ENCODE results near the gene SLC5A10. TPM values are rescaled to one million over a fixed set of nuclear protein-coding genes. Genes with fewer than 3 reads are reported as not detected.

Gene SLC5A10
- total RNA-seq, 1 donor from 2014 or later, result 0.14 TPM

DNA sequence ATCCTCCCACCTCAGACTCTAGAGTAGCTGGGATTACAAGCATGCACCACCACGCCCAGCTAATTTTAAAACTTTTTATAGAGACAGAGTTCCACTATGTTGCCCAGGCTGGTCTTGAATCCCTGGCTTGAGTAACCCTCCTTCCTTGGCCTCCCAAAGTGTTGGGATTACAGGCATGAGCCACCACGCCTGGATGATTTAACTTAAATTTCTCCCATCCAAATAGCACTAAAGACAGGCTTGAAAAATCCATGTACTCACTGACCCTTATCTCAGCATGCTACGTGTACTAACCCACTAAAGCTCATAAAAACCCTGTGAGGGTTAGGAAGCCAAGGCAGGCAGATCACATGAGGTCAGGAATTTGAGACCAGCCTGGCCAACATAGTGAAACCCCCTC, 4.6 kb downstream of the SLC5A10 start:
- H2AFZ ChIP-seq (ENCODE audit: low read depth, low read length), result no peak overlapping the region
- no peak overlapping the region for H3K4me2 ChIP-seq (ENCODE audit: low read length)
- peaks cover 7% of the 10 kb centered on the region for H3K4me1 ChIP-seq (ENCODE audit: insufficient read depth, low read length)
- no peak overlapping the region for H3K4me3 ChIP-seq (ENCODE audit: insufficient read depth, low read depth, low read length)
- H4K20me1 ChIP-seq (ENCODE audit: insufficient read depth, low read length), result no peaks in the 10 kb centered on the region
- no peak for DNase-seq (ENCODE audit: low read depth)
- Mint-ChIP-seq H3K9me3 (ENCODE audit: unreplicated experiment) (no peaks in the 10 kb centered on the region), H3K27me3 (ENCODE audit: low read depth, unreplicated experiment) (peaks cover 19% of the 10 kb centered on the region), H3K4me3 (ENCODE audit: unreplicated experiment) (no peak overlapping the region), H3K27ac (ENCODE audit: unreplicated experiment) (no peak overlapping the region), H3K36me3 (ENCODE audit: low read depth, unreplicated experiment) (no peaks in the 10 kb centered on the region), H3K4me1 (ENCODE audit: low read depth, unreplicated experiment) (no peaks in the 10 kb centered on the region)
- no peak for TF ChIP-seq EZH2 (IDR thresholded peaks at IDR 0.05; ENCODE audit: insufficient read depth, low read length)
- TF ChIP-seq, protein P1, sequence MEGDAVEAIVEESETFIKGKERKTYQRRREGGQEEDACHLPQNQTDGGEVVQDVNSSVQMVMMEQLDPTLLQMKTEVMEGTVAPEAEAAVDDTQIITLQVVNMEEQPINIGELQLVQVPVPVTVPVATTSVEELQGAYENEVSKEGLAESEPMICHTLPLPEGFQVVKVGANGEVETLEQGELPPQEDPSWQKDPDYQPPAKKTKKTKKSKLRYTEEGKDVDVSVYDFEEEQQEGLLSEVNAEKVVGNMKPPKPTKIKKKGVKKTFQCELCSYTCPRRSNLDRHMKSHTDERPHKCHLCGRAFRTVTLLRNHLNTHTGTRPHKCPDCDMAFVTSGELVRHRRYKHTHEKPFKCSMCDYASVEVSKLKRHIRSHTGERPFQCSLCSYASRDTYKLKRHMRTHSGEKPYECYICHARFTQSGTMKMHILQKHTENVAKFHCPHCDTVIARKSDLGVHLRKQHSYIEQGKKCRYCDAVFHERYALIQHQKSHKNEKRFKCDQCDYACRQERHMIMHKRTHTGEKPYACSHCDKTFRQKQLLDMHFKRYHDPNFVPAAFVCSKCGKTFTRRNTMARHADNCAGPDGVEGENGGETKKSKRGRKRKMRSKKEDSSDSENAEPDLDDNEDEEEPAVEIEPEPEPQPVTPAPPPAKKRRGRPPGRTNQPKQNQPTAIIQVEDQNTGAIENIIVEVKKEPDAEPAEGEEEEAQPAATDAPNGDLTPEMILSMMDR (IDR thresholded peaks at IDR 0.05; ENCODE audit: insufficient read depth, low read depth, low read length), result no peak
- no peak overlapping the region for H3K27ac ChIP-seq (ENCODE audit: low read depth, low read length)
- H3K36me3 ChIP-seq (ENCODE audit: insufficient read depth, low read length), result no peaks in the 10 kb centered on the region
- H3K9me3 ChIP-seq (ENCODE audit: insufficient read depth, low read depth, low read length), result no peaks in the 10 kb centered on the region
- no peak overlapping the region for H3K9ac ChIP-seq (ENCODE audit: low read length)
- no peak for FAIRE-seq
- H3K27me3 ChIP-seq (ENCODE audit: insufficient read depth, low read length), result no peaks in the 10 kb centered on the region
- H3K79me2 ChIP-seq (ENCODE audit: insufficient read depth, low read length), result no peaks in the 10 kb centered on the region

DNA sequence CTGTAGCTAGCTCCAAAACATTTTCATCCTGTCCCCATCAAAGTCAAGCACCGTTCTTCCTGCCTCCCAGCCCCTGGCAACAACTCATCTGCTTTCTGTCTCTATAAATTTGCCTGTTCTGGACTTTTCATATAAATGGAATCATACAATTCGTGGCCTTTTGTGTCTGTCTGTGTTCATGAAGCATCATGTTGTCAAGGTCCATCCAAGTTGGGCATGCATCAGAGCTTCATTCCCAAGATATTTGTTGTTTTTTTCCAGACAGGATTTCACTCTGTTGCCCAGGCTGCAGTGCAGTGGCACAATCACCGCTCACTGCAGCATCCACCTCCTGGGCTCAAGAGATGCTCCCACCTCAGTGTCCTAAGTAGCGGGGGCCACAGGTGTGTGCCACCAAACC, 5.9 kb downstream of the SLC5A10 start:
- Histone ChIP-seq H3K27me3 (ENCODE audit: insufficient read depth, low read length) (no peaks in the 10 kb centered on the region), H3K9ac (ENCODE audit: low read length) (no peak overlapping the region), H3K9me3 (ENCODE audit: insufficient read depth, low read depth, low read length) (no peaks in the 10 kb centered on the region), H3K4me2 (ENCODE audit: low read length) (no peak overlapping the region), H2AFZ (ENCODE audit: low read depth, low read length) (no peak overlapping the region), H3K36me3 (ENCODE audit: insufficient read depth, low read length) (no peaks in the 10 kb centered on the region), H3K79me2 (ENCODE audit: insufficient read depth, low read length) (no peaks in the 10 kb centered on the region), H3K4me3 (ENCODE audit: insufficient read depth, low read depth, low read length) (no peak overlapping the region), H4K20me1 (ENCODE audit: insufficient read depth, low read length) (no peaks in the 10 kb centered on the region), H3K27ac (ENCODE audit: low read depth, low read length) (no peak overlapping the region), H3K4me1 (ENCODE audit: insufficient read depth, low read length) (peaks cover 18% of the 10 kb centered on the region)
- TF ChIP-seq, protein P1 (IDR thresholded peaks at IDR 0.05; ENCODE audit: insufficient read depth, low read depth, low read length), result no peak
- no peak for TF ChIP-seq EZH2 (IDR thresholded peaks at IDR 0.05; ENCODE audit: insufficient read depth, low read length)
- Mint-ChIP-seq H3K4me3 (ENCODE audit: unreplicated experiment) (no peak overlapping the region), H3K27ac (ENCODE audit: unreplicated experiment) (no peak overlapping the region), H3K27me3 (ENCODE audit: low read depth, unreplicated experiment) (peaks cover 15% of the 10 kb centered on the region), H3K36me3 (ENCODE audit: low read depth, unreplicated experiment) (no peaks in the 10 kb centered on the region), H3K4me1 (ENCODE audit: low read depth, unreplicated experiment) (peaks cover 9% of the 10 kb centered on the region), H3K9me3 (ENCODE audit: unreplicated experiment) (no peaks in the 10 kb centered on the region)
- FAIRE-seq (no peak), DNase-seq (ENCODE audit: low read depth) (no peak)

DNA sequence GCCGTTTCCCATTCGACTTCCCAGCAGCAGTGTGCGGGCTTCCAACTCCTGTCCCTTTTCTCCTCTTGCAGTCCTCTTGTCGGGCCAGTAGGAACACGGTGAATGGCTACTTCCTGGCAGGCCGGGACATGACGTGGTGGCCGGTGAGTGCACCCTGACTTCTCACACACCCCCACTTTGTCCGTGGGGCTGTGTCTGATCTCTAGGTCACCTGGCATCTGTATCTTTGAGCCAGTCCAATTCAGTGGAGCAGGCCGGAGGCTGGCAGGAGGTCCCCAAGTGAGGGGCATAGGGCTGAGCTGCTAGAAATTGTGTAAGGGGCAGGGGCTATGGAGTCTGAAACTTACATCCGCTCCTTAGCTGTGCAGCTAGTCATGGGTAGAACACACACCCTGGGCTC, 6.6 kb downstream of the SLC5A10 start:
- peaks cover 10% of the 10 kb centered on the region for H3K4me1 Mint-ChIP-seq (ENCODE audit: low read depth, unreplicated experiment)
- Histone ChIP-seq H2AFZ (ENCODE audit: low read depth, low read length) (no peak overlapping the region), H3K9ac (ENCODE audit: low read length) (no peak overlapping the region), H3K27me3 (ENCODE audit: insufficient read depth, low read length) (no peaks in the 10 kb centered on the region), H3K36me3 (ENCODE audit: insufficient read depth, low read length) (no peaks in the 10 kb centered on the region), H3K79me2 (ENCODE audit: insufficient read depth, low read length) (no peaks in the 10 kb centered on the region), H3K4me3 (ENCODE audit: insufficient read depth, low read depth, low read length) (no peak overlapping the region), H3K9me3 (ENCODE audit: insufficient read depth, low read depth, low read length) (no peaks in the 10 kb centered on the region), H3K4me1 (ENCODE audit: insufficient read depth, low read length) (peaks cover 25% of the 10 kb centered on the region), H3K27ac (ENCODE audit: low read depth, low read length) (no peak overlapping the region), H3K4me2 (ENCODE audit: low read length) (no peak overlapping the region), H4K20me1 (ENCODE audit: insufficient read depth, low read length) (no peaks in the 10 kb centered on the region)
- peaks cover 12% of the 10 kb centered on the region for H3K27me3 Mint-ChIP-seq (ENCODE audit: low read depth, unreplicated experiment)
- FAIRE-seq, result no peak
- no peaks in the 10 kb centered on the region for H3K9me3 Mint-ChIP-seq (ENCODE audit: unreplicated experiment)
- DNase-seq (ENCODE audit: low read depth), result no peak
- H3K4me3 Mint-ChIP-seq (ENCODE audit: unreplicated experiment), result no peak overlapping the region
- H3K36me3 Mint-ChIP-seq (ENCODE audit: low read depth, unreplicated experiment), result no peaks in the 10 kb centered on the region
- TF ChIP-seq EZH2 (IDR thresholded peaks at IDR 0.05; ENCODE audit: insufficient read depth, low read length), result no peak
- TF ChIP-seq, protein P1 (IDR thresholded peaks at IDR 0.05; ENCODE audit: insufficient read depth, low read depth, low read length), result no peak
- no peak overlapping the region for H3K27ac Mint-ChIP-seq (ENCODE audit: unreplicated experiment)
